Bone marrow (tissue), 2 donors: ENCODE measurements around the gene SUMF1.

Experiments
- DNase-seq, 2 donors: peaks; one replicate each; lab custom pipeline; 2025; lab: John Stamatoyannopoulos, UW

Gene SUMF1

GRCh38 chr3:4385201-4385600 is 81.9 kb downstream of the SUMF1 start:
- no peak for DNase-seq

- DNase-seq, result no peak
Measured at GRCh38 chr3:4380013-4380412, 87.1 kb downstream of the SUMF1 start.

GRCh38 chr3:4376499-4376898 is 90.6 kb downstream of the SUMF1 start:
- DNase-seq, result no peak

- DNase-seq, result no peak
Measured at GRCh38 chr3:4375911-4376310, 91.2 kb downstream of the SUMF1 start.

DNA sequence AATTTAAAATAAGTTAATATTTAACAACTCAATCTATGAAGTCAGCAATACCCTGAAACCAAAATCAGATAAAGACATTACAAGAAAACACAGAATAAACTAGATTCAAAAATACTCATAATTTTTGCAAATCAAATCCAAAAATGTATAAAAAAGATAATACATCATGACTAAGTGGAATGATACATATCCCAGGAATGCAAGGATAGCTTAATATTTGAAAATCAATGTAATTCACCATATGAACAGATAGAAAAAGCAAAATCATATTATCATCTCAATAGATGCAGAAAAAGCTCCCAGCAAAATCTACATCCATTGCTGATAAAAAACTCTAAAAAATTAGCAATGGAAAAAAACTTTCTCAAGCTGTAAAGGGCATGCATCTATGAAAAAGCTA is 93.4 kb downstream of the SUMF1 start:
- DNase-seq, result no peak

GRCh38 chr3:4362523-4362922 is 104.5 kb downstream of the SUMF1 start:
- no peak for DNase-seq

- DNase-seq, result no peak
Measured at GRCh38 chr3:4360817-4361216, 106.3 kb downstream of the SUMF1 start.

- no peak for DNase-seq
Measured at GRCh38 chr3:4359805-4360502, 107.1 kb downstream of the SUMF1 start.

- no peak for DNase-seq
Measured at GRCh38 chr3:4358273-4358672, 108.8 kb downstream of the SUMF1 start.

DNA sequence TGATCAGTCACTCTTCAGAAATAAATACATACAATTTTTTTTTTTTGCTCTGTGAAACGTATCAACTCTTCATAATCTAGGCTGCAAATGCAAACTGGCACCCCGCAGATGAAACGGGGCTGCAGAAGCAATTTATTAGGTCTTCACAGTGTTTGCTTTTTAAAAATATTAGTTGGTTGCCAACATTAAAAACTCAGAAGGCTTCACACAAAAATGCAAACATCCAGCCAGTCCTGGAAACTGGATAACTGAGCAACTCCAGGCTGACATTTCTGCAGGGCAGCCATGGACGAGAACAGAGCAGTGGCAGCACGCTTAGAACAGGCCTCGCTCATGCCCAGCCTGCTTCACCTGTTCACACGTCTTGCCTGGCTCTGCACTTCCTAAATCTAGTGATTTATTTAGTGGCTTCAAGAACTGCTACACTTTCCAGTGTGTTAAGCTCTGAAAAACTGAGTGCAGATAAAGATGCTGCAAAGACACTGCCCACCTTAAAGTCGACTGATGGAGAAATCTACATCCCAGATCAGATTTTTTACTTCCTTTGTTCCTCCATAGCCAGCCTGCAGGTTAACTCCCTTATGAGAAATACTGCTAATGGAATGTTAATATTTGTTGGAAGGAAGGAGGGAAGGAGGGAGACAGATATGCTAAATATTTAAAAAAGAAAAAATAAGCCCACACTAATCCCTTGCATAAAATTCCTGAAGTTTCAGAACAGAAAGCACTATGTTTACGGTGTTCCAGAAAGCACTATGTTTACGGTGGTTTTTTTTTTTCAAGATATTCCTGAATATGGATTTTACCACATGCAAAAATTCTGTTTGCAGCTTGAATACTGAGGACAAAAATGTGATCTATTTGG is 110.3 kb downstream of the SUMF1 start:
- no peak for DNase-seq

- no peak for DNase-seq
Measured at GRCh38 chr3:4356220-4356540, 110.9 kb downstream of the SUMF1 start.

- no peak for DNase-seq
Measured at GRCh38 chr3:4355401-4356219, 111.5 kb downstream of the SUMF1 start.

- DNase-seq, result no peak
Measured at GRCh38 chr3:4351872-4352271, 115.2 kb downstream of the SUMF1 start.

GRCh38 chr3:4351164-4351855 is 115.8 kb downstream of the SUMF1 start:
- DNase-seq, result peak in 1 of 2 donors; percentile 53

DNA sequence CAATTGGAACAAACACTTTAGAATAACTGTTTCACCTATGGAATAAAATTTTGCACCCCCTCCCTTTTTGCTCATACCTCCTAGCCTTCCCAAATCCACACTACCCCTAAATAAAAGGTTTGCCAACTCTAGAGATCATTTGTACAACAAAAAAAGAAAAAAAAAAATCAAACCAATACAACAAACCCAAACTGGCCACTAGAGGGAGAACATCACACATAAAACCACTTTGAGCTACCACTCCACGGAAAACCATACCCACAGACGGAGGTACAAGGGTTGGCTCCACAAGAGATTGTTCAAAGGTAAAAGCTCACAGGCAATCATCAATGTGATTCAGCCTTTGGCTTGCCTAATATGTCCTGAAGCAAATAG is 116.3 kb downstream of the SUMF1 start:
- peak in 1 of 2 donors; percentile 88 for DNase-seq

DNA sequence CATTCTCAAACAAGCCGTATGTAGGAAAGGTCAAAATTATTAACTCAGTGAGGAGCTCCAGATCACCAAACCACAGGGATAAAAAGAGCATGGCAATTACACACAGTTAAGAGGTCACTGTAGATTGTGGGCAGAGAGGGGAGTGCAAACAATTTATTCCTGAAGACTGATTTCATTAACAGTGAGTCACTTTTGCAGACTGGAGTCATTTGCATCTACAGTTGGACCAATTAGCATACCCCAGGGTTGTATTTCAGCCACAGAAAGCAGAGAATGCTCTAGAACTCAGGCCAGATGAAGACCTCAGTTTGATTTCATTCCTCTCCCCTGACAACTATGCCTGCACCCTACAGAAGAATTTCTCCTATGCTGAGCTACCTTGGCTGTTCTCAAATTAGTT is 123.8 kb downstream of the SUMF1 start:
- DNase-seq, result no peak

DNA sequence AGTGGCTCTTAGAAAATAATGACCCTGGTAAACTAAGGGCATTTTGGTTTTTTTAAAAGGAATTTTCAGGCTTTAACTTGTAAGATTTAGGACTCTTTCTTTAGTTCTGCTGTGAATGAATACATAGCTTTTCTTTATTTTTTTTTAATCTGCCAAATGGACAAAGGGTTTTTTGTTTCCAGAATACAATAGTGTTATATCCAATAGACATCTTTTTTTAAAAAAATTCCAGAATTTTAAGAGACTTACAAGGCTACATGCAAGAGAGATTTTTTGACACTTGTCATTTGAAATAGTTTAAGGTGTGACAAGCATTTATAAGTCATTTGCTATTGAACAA is 125.8 kb downstream of the SUMF1 start:
- DNase-seq, result no peak

- peak in 1 of 2 donors; percentile 80 for DNase-seq
Measured at GRCh38 chr3:4340411-4341335, 126.4 kb downstream of the SUMF1 start.

GRCh38 chr3:4340077-4340410 is 127.0 kb downstream of the SUMF1 start:
- DNase-seq, result no peak

DNA sequence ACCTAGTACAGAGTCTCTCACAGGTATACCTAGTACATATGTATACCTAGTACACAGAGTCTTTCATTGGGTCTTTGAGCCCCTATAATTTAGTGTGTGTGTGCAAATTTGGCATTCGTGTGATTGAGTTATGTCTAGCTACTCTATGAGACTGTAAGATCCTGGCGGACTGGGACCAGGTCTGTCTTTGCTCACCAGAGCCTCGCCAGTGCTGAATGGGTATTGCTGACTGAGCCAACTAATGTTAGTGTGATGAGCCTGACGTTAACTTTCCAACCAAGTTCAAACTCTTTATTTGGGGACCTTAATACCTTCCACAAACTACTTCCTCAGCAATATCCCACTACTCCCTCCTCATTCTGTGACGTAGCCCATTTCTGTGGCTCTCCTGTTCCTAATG is 128.3 kb downstream of the SUMF1 start:
- DNase-seq, result no peak

- no peak for DNase-seq
Measured at GRCh38 chr3:4336850-4337546, 130.1 kb downstream of the SUMF1 start.
